H9 (cell line): ENCODE measurements around the gene FAM217A. TPM values are rescaled to one million over a fixed set of nuclear protein-coding genes. Genes with fewer than 3 reads are reported as not detected.
A peak's percentile ranks its signal among the peaks of the same experiment; 100 is the strongest.

Source experiments
- DNase-seq: peaks from one replicate; pipeline ENCODE4 v3.0.0-alpha.2; 2017
- H2AFZ ChIP-seq: one replicate; pipeline ENCODE4 v1.6.1; 2013; ENCODE audit warnings: mild to moderate bottlenecking, low read length, control low read depth, moderate library complexity
- H2AK5ac ChIP-seq: 2 replicates; pipeline ENCODE4 v1.6.1; 2013; ENCODE audit warnings: low read length, control low read depth, mixed read lengths; ENCODE audit not compliant: insufficient read length
- H2BK120ac ChIP-seq: one replicate; pipeline ENCODE4 v1.6.1; 2013; ENCODE audit warnings: low read depth, mild to moderate bottlenecking, low read length, control low read depth, inconsistent platforms; ENCODE audit not compliant: poor library complexity, severe bottlenecking
- H2BK12ac ChIP-seq: 2 replicates; pipeline ENCODE4 v1.6.1; 2013; ENCODE audit warnings: low read length, control low read depth, mixed read lengths, low read depth; ENCODE audit not compliant: insufficient read length
- H2BK15ac ChIP-seq: 2 replicates; pipeline ENCODE4 v1.6.1; 2013; ENCODE audit warnings: low read depth, low read length, control low read depth
- H2BK20ac ChIP-seq: one replicate; pipeline ENCODE4 v1.6.1; 2013; ENCODE audit warnings: low read depth, mild to moderate bottlenecking, low read length, control low read depth, inconsistent platforms; ENCODE audit not compliant: poor library complexity, severe bottlenecking
- H2BK5ac ChIP-seq: 2 replicates; pipeline ENCODE4 v1.6.1; 2013; ENCODE audit warnings: low read length, control low read depth, mixed read lengths; ENCODE audit not compliant: insufficient read length
- H3K14ac ChIP-seq: 2 replicates; pipeline ENCODE4 v1.6.1; 2013; ENCODE audit warnings: low read length, control low read depth; ENCODE audit not compliant: insufficient read depth
- H3K18ac ChIP-seq: 2 replicates; pipeline ENCODE4 v1.6.1; 2013; ENCODE audit warnings: low read depth, mild to moderate bottlenecking, mixed read lengths, low read length, control low read depth; ENCODE audit not compliant: insufficient read length
- H3K23ac ChIP-seq: 2 replicates; pipeline ENCODE4 v1.6.1; 2013; ENCODE audit warnings: low read length, control low read depth, mixed read lengths, low read depth; ENCODE audit not compliant: insufficient read length
- H3K23me2 ChIP-seq: 2 replicates; pipeline ENCODE4 v1.6.1; 2013; ENCODE audit warnings: low read depth, mild to moderate bottlenecking, mixed read lengths, low read length, control low read depth; ENCODE audit not compliant: insufficient read length, poor library complexity, severe bottlenecking
- H3K27ac ChIP-seq: 2 replicates; pipeline ENCODE4 v1.5.1; 2013; ENCODE audit warnings: low read length, control low read depth, mixed read lengths, low read depth; ENCODE audit not compliant: insufficient read length
- H3K27me3 ChIP-seq: 2 replicates; pipeline ENCODE4 v1.6.1; 2013; ENCODE audit warnings: low read length, control low read depth, inconsistent platforms; ENCODE audit not compliant: insufficient read depth
- H3K4ac ChIP-seq: 2 replicates; pipeline ENCODE4 v1.6.1; 2013; ENCODE audit warnings: low read depth, mild to moderate bottlenecking, control low read depth, inconsistent platforms, low read length, moderate library complexity
- H3K4me1 ChIP-seq: 2 replicates; pipeline ENCODE4 v1.6.1; 2013; ENCODE audit warnings: low read length, control low read depth, inconsistent platforms; ENCODE audit not compliant: insufficient read depth
- H3K4me2 ChIP-seq: 2 replicates; pipeline ENCODE4 v1.6.1; 2013; ENCODE audit warnings: low read length, control low read depth, mixed read lengths; ENCODE audit not compliant: insufficient read length, insufficient read depth
- H3K56ac ChIP-seq: 2 replicates; pipeline ENCODE4 v1.6.1; 2013; ENCODE audit warnings: low read depth, mild to moderate bottlenecking, mixed read lengths, low read length, control low read depth; ENCODE audit not compliant: insufficient read length
- H3K79me1 ChIP-seq: 2 replicates; pipeline ENCODE4 v1.6.1; 2013; ENCODE audit warnings: low read depth, mild to moderate bottlenecking, moderate library complexity, low read length, control low read depth, inconsistent platforms; ENCODE audit not compliant: insufficient read depth, poor library complexity, severe bottlenecking
- H3K79me2 ChIP-seq: 2 replicates; pipeline ENCODE4 v1.6.1; 2013; ENCODE audit warnings: low read length, control low read depth, inconsistent platforms; ENCODE audit not compliant: insufficient read depth
- H3K9ac ChIP-seq: 2 replicates; pipeline ENCODE4 v1.6.1; 2013; ENCODE audit warnings: low read length, control low read depth, mixed read lengths; ENCODE audit not compliant: insufficient read length; ENCODE audit errors: extremely low read depth
- H3K9me3 ChIP-seq: one replicate; pipeline ENCODE4 v1.6.1; 2013; ENCODE audit warnings: low read depth, low read length, inconsistent platforms; ENCODE audit not compliant: control insufficient read depth
- H3T11ph ChIP-seq: one replicate; pipeline ENCODE4 v1.6.1; 2013; ENCODE audit warnings: mild to moderate bottlenecking, low read length, control low read depth, inconsistent platforms
- H4K20me1 ChIP-seq: one replicate; pipeline ENCODE4 v1.6.1; 2013; ENCODE audit not compliant: control insufficient read depth, insufficient read length, insufficient read depth
- H4K5ac ChIP-seq: 2 replicates; pipeline ENCODE4 v1.6.1; 2013; ENCODE audit warnings: low read depth, mild to moderate bottlenecking, mixed read lengths, low read length, control low read depth; ENCODE audit not compliant: insufficient read length
- H4K8ac ChIP-seq: replicated peaks from 2 replicates; pipeline ENCODE4 v1.6.1; 2013; ENCODE audit warnings: low read length, control low read depth, mixed read lengths, low read depth; ENCODE audit not compliant: insufficient read length
- H4K91ac ChIP-seq: 2 replicates; pipeline ENCODE4 v1.6.1; 2013; ENCODE audit warnings: low read depth, mild to moderate bottlenecking, moderate library complexity, mixed read lengths, low read length, control low read depth; ENCODE audit not compliant: insufficient read length
- H3K27ac Mint-ChIP-seq, 3 experiments: 2 replicates in 2 of 3; 3 replicates in 1 of 3; pipeline ENCODE4 v1.8.0; 2020 to 2021; ENCODE audit warnings: mixed read lengths in 3 of 3, mild to moderate bottlenecking in 1 of 3, moderate library complexity in 1 of 3
- H3K27me3 Mint-ChIP-seq: 2 replicates; pipeline ENCODE4 v1.8.0; 2021; ENCODE audit warnings: low read depth, mild to moderate bottlenecking, moderate library complexity, mixed read lengths
- H3K36me3 Mint-ChIP-seq, 3 experiments: 2 replicates in 2 of 3; 3 replicates in 1 of 3; pipeline ENCODE4 v1.8.0; 2020 to 2021; ENCODE audit warnings: low read depth in 3 of 3, mixed read lengths in 3 of 3; ENCODE audit not compliant: insufficient read depth in 1 of 3
- H3K4me1 Mint-ChIP-seq, 2 experiments: 2 replicates each; pipeline ENCODE4 v1.8.0; 2020; ENCODE audit warnings: mixed read lengths in 2 of 2
- H3K4me3 Mint-ChIP-seq, 2 experiments: 2 replicates in 1 of 2; 3 replicates in 1 of 2; pipeline ENCODE4 v1.8.0; 2020 to 2021; ENCODE audit warnings: mild to moderate bottlenecking in 2 of 2, mixed read lengths in 2 of 2, moderate library complexity in 1 of 2
- H3K9me3 Mint-ChIP-seq, 2 experiments: 2 replicates in 1 of 2; 3 replicates in 1 of 2; pipeline ENCODE4 v1.8.0; 2020; ENCODE audit warnings: mild to moderate bottlenecking in 2 of 2, mixed read lengths in 2 of 2, moderate library complexity in 1 of 2
- CTCF ChIP-seq: fragments of 200-600 bp; sonication (generic); conservative IDR thresholded peaks from 3 replicates; pipeline ENCODE4 v1.8.0; 2021; ENCODE audit warnings: antibody characterized with exemption, mild to moderate bottlenecking
- WGBS: extraction: QIAGEN DNeasy Blood & Tissue Kit; methylation state at CpG from one replicate; pipeline ENCODE4 v1.1.7; 2013; ENCODE audit warnings: missing lambda C conversion rate, low lambda C conversion rate, mixed read lengths; ENCODE audit not compliant: insufficient read length; ENCODE audit errors: extremely low coverage; 5-methylcytosine and 5-hydroxymethylcytosine counted together
- total RNA-seq: library from RNA; stranded (reverse); gene quantifications from 2 replicates; pipeline ENCODE4 v1.2.1, GENCODE V29; 2021

FAM217A gene
- total RNA-seq, 1 experiment from 2014 or later = not detected

GRCh38 chr6:4125500-4125899 lies 46.6 kb upstream of the FAM217A start:
- Histone ChIP-seq H3K79me2 (no peaks in the 10 kb centered on the region), H4K20me1 (no peaks in the 10 kb centered on the region), H3K14ac (no peak overlapping the region), H3K18ac (no peak overlapping the region), H3K56ac (no peak overlapping the region), H2BK20ac (no peak overlapping the region), H4K91ac (no peak overlapping the region), H2AK5ac (no peak overlapping the region), H3K27me3 (no peaks in the 10 kb centered on the region), H3K4me2 (no peak overlapping the region), H3K27ac (no peak overlapping the region), H4K8ac (no peak overlapping the region), H3K79me1 (no peaks in the 10 kb centered on the region), H3K4me1 (no peaks in the 10 kb centered on the region), H2BK5ac (no peak overlapping the region), H2BK120ac (no peak overlapping the region), H3K23ac (no peak overlapping the region), H3T11ph (no peak overlapping the region), H3K4ac (no peak overlapping the region), H3K9me3 (no peaks in the 10 kb centered on the region), H3K23me2 (no peaks in the 10 kb centered on the region), H4K5ac (no peak overlapping the region), H3K9ac (no peak overlapping the region), H2AFZ (no peak overlapping the region), H2BK12ac (no peak overlapping the region), H2BK15ac (no peak overlapping the region)
- Mint-ChIP-seq H3K36me3 (peaks cover 37 to 71% (median 60%) of the 10 kb centered on the region in 3 experiments), H3K27ac (peak overlapping the region in 1 of 3 experiments; percentile 71; a peak in 1 of 7 replicates), H3K27me3 (no peaks in the 10 kb centered on the region), H3K4me1 (no peaks in the 10 kb centered on the region), H3K4me3 (no peak overlapping the region), H3K9me3 (no peaks in the 10 kb centered on the region)
- no peak for DNase-seq
- WGBS = no CpG with 5 or more reads among the region's 5 CpGs
- no peak for TF ChIP-seq CTCF
